GM23338 (cell line): ENCODE results near the gene PEX12.

Source experiments
- CREB1 ChIP-seq: fragments of 250-450 bp; sonication (Bioruptor Pico); IDR thresholded peaks from 2 replicates; pipeline ENCODE4 v1.5.0; 2020; ENCODE audit warnings: low read depth, mild to moderate bottlenecking, moderate library complexity
- EZH2 ChIP-seq: fragments of 200-600 bp; sonication (generic); IDR thresholded peaks from one replicate; pipeline ENCODE4 v1.8.0; 2017; ENCODE audit warnings: antibody characterized with exemption, mild to moderate bottlenecking, low read depth; ENCODE audit not compliant: unreplicated experiment
- EZH2phosphoT487 ChIP-seq: fragments of 200-600 bp; sonication (generic); IDR thresholded peaks from one replicate; pipeline ENCODE4 v1.8.1; 2018; ENCODE audit warnings: antibody characterized with exemption; ENCODE audit not compliant: unreplicated experiment
- JUNB ChIP-seq: IDR thresholded peaks from one replicate; pipeline ENCODE4 v1.6.1; 2016; ENCODE audit warnings: antibody characterized with exemption; ENCODE audit not compliant: unreplicated experiment
- POLR2AphosphoS5 ChIP-seq: IDR thresholded peaks from 2 replicates; pipeline ENCODE4 v1.6.1; 2016; ENCODE audit warnings: antibody characterized with exemption, low read depth
- STAT1 ChIP-seq: IDR thresholded peaks from one replicate; pipeline ENCODE4 v1.6.1; 2016; ENCODE audit warnings: antibody characterized with exemption; ENCODE audit not compliant: unreplicated experiment
- TF ChIP-seq, protein P1 (sequence below), 2 experiments: fragments of 200-600 bp in 1 of 2; sonication (generic) in 1 of 2; conservative IDR thresholded peaks; 2 replicates each; pipeline versions ENCODE4 v1.5.1 to v1.6.1; 2016 to 2017; ENCODE audit warnings: antibody characterized with exemption in 2 of 2, low read depth in 2 of 2, mild to moderate bottlenecking in 2 of 2, moderate library complexity in 1 of 2
- TF ChIP-seq, protein P2 (sequence below): IDR thresholded peaks from one replicate; pipeline ENCODE4 v1.6.1; 2018; ENCODE audit warnings: antibody characterized with exemption; ENCODE audit not compliant: unreplicated experiment

DNA sequence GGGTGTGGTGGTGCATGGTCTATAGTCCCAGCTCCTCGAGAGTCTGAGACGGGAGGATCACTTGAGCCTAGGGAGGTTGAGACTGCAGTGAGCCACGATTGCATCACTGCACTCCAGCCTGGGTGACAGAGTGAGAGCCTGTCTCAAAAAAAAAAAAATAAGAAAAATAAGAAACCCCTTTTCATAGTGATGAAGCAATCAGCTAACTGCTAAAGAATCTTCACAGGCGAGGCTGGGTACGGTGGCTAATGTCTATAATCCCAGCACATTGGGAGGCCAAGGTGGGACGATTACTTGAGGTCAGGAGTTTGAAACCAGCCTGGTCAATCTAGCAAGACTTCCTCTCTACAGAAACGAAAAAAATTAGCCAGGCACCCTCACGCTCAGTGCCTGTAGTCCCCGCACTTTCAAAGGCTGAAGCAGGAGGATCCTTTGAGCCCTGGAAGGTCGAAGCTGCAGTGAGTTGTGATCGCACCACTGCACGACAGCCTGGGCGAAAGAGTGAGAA lies 41.7 kb downstream of the PEX12 start:
- TF ChIP-seq, protein P1, sequence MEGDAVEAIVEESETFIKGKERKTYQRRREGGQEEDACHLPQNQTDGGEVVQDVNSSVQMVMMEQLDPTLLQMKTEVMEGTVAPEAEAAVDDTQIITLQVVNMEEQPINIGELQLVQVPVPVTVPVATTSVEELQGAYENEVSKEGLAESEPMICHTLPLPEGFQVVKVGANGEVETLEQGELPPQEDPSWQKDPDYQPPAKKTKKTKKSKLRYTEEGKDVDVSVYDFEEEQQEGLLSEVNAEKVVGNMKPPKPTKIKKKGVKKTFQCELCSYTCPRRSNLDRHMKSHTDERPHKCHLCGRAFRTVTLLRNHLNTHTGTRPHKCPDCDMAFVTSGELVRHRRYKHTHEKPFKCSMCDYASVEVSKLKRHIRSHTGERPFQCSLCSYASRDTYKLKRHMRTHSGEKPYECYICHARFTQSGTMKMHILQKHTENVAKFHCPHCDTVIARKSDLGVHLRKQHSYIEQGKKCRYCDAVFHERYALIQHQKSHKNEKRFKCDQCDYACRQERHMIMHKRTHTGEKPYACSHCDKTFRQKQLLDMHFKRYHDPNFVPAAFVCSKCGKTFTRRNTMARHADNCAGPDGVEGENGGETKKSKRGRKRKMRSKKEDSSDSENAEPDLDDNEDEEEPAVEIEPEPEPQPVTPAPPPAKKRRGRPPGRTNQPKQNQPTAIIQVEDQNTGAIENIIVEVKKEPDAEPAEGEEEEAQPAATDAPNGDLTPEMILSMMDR (conservative IDR thresholded peaks at IDR 0.05; ENCODE audit: low read depth in 2 of 2): no peak
- TF ChIP-seq STAT1 (no peak), POLR2AphosphoS5 (no peak), EZH2 (no peak), EZH2phosphoT487 (no peak), JUNB (no peak), CREB1 (CRISPR knock-in tag) (no peak)
- TF ChIP-seq, protein P2, sequence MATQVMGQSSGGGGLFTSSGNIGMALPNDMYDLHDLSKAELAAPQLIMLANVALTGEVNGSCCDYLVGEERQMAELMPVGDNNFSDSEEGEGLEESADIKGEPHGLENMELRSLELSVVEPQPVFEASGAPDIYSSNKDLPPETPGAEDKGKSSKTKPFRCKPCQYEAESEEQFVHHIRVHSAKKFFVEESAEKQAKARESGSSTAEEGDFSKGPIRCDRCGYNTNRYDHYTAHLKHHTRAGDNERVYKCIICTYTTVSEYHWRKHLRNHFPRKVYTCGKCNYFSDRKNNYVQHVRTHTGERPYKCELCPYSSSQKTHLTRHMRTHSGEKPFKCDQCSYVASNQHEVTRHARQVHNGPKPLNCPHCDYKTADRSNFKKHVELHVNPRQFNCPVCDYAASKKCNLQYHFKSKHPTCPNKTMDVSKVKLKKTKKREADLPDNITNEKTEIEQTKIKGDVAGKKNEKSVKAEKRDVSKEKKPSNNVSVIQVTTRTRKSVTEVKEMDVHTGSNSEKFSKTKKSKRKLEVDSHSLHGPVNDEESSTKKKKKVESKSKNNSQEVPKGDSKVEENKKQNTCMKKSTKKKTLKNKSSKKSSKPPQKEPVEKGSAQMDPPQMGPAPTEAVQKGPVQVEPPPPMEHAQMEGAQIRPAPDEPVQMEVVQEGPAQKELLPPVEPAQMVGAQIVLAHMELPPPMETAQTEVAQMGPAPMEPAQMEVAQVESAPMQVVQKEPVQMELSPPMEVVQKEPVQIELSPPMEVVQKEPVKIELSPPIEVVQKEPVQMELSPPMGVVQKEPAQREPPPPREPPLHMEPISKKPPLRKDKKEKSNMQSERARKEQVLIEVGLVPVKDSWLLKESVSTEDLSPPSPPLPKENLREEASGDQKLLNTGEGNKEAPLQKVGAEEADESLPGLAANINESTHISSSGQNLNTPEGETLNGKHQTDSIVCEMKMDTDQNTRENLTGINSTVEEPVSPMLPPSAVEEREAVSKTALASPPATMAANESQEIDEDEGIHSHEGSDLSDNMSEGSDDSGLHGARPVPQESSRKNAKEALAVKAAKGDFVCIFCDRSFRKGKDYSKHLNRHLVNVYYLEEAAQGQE: no peak
